ENCODE results near the gene OPHN1. TPM values are rescaled to one million over a fixed set of nuclear protein-coding genes. Genes with fewer than 3 reads are reported as not detected.

OPHN1 gene
- total and polyA plus RNA-seq, 2 experiments from 2014 or later, result 2.2 to 3.8 TPM

- 0 out of 2 replicates have a peak overlapping the region, but pooled peaks have one; percentile 25 for H3K4me2 ChIP-seq
These were observed 321.0 kb downstream of the OPHN1 start for GRCh38 chrX:68112321-68112720.

More at GRCh38 chrX:68112321-68112720, 321.0 kb downstream of the OPHN1 start:
- Histone ChIP-seq H3K4me3 (no peak overlapping the region), H3K4me1 (ENCODE audit: insufficient read depth) (peaks cover 9% of the 10 kb centered on the region), H3K79me2 (replicated peaks; ENCODE audit: insufficient read depth) (no peaks in the 10 kb centered on the region), H3F3A (replicated peaks; ENCODE audit: low read depth) (no peaks in the 10 kb centered on the region), H3K36me3 (ENCODE audit: insufficient read depth) (no peaks in the 10 kb centered on the region), H3K27me3 (ENCODE audit: insufficient read depth) (no peaks in the 10 kb centered on the region), H3K9me2 (ENCODE audit: insufficient read depth) (no peaks in the 10 kb centered on the region), H4K20me1 (replicated peaks; ENCODE audit: insufficient read depth) (no peaks in the 10 kb centered on the region), H2AFZ (no peak overlapping the region), H3K27ac (ENCODE audit: low read depth) (0 out of 2 replicates have a peak overlapping the region, but pooled peaks have one; percentile 50)
- no peak for TF ChIP-seq ETS1 (IDR thresholded peaks at IDR 0.05)
- TF ChIP-seq EZH2phosphoT487 (IDR thresholded peaks at IDR 0.05; ENCODE audit: unreplicated experiment), result no peak
- no peak for TF ChIP-seq POLR2AphosphoS5 (IDR thresholded peaks at IDR 0.05; ENCODE audit: low read depth)
- TF ChIP-seq CREB1 (CRISPR knock-in tag; IDR thresholded peaks at IDR 0.05; ENCODE audit: low read depth), result no peak
- no peak for TF ChIP-seq ZNF331 (CRISPR knock-in tag; IDR thresholded peaks at IDR 0.05; ENCODE audit: low read depth)
- no peak for TF ChIP-seq ZNF462 (CRISPR knock-in tag; IDR thresholded peaks at IDR 0.05)
- no peak for TF ChIP-seq JUNB (IDR thresholded peaks at IDR 0.05; ENCODE audit: unreplicated experiment)
- no peak for TF ChIP-seq REST (IDR thresholded peaks at IDR 0.05; ENCODE audit: unreplicated experiment)
- no peak for TF ChIP-seq ZNF114 (CRISPR knock-in tag; IDR thresholded peaks at IDR 0.05)
- TF ChIP-seq NANOG (IDR thresholded peaks at IDR 0.05; ENCODE audit: borderline replicate concordance), result no peak
- no peak for TF ChIP-seq STAT1 (IDR thresholded peaks at IDR 0.05; ENCODE audit: unreplicated experiment)
- ATAC-seq (peak; percentile 73), DNase-seq (ENCODE audit: low spot score) (peak; percentile 50)
- Mint-ChIP-seq H3K27ac (no peak overlapping the region), H3K36me3 (ENCODE audit: low read depth) (no peaks in the 10 kb centered on the region; the same call in 2 of the 3 replicates), H3K9me3 (no peaks in the 10 kb centered on the region), H3K4me1 (peaks cover 24% of the 10 kb centered on the region), H3K4me3 (no peak overlapping the region), H3K27me3 (ENCODE audit: insufficient read depth, low read depth, poor library complexity) (no peaks in the 10 kb centered on the region)
